Memory B cell (primary cell): ENCODE data around the gene RAB40A.

Experiments used
- ATAC-seq: fragments of 150-1000 bp; cut with Tn5 transposase; 2 replicates; pipeline ENCODE4 v1.10.0; 2021; ENCODE audit warnings: low read depth, mild to moderate bottlenecking, moderate library complexity
- DNase-seq, 2 donors: peaks; one replicate each; pipeline ENCODE4 v3.0.0; 2022; ENCODE audit warnings: low spot score in 2 of 2
- H3K27ac Mint-ChIP-seq: one replicate; pipeline ENCODE4 v1.8.0; 2022; ENCODE audit warnings: mild to moderate bottlenecking, moderate library complexity, mixed read lengths
- H3K27me3 Mint-ChIP-seq: one replicate; pipeline ENCODE4 v1.8.0; 2022; ENCODE audit warnings: mixed read lengths
- H3K36me3 Mint-ChIP-seq: one replicate; pipeline ENCODE4 v1.8.0; 2022; ENCODE audit warnings: mild to moderate bottlenecking, mixed read lengths
- H3K4me1 Mint-ChIP-seq: one replicate; pipeline ENCODE4 v1.8.0; 2022; ENCODE audit warnings: mixed read lengths
- H3K4me3 Mint-ChIP-seq: one replicate; pipeline ENCODE4 v1.8.0; 2022; ENCODE audit warnings: mild to moderate bottlenecking, moderate library complexity, mixed read lengths
- H3K9me3 Mint-ChIP-seq: one replicate; pipeline ENCODE4 v1.8.0; 2022; ENCODE audit warnings: mixed read lengths

RAB40A gene, protein sequence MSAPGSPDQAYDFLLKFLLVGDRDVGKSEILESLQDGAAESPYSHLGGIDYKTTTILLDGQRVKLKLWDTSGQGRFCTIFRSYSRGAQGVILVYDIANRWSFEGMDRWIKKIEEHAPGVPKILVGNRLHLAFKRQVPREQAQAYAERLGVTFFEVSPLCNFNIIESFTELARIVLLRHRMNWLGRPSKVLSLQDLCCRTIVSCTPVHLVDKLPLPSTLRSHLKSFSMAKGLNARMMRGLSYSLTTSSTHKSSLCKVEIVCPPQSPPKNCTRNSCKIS

DNA sequence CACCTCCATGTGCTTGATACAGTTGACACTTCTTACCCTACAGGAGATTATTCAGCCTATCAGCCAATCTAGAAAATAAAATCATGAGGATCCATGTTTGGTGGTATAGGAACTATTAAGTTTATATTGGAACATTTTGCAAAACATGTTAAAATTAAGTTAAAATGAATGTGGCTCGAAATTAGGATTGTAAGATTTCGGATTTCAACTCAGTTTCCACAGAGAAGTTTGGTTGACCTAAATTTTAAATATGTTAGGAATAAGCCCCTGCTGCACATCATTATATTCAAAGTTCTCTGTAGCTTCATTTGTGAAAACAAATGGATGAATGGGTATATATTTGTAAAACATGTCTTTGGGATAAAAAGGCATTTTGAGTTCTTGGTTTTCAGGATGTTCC lies at the start of gene RAB40A:
Gene RAB40A, minus strand, starts transcription at position 101 of the 400 bp plus-strand sequence. CDS start 18,733 bp downstream, outside the sequence.
- DNase-seq (no peak), ATAC-seq (no peak)
- H3K4me3 Mint-ChIP-seq: no peak within 1 kb of the TSS
- no peaks in the 10 kb centered on the region for H3K36me3 Mint-ChIP-seq
- H3K27me3 Mint-ChIP-seq: no peaks in the 10 kb centered on the region
- no peaks in the 10 kb centered on the region for H3K4me1 Mint-ChIP-seq
- H3K9me3 Mint-ChIP-seq: no peaks in the 10 kb centered on the region
- H3K27ac Mint-ChIP-seq: no peak within 1 kb of the TSS

DNA sequence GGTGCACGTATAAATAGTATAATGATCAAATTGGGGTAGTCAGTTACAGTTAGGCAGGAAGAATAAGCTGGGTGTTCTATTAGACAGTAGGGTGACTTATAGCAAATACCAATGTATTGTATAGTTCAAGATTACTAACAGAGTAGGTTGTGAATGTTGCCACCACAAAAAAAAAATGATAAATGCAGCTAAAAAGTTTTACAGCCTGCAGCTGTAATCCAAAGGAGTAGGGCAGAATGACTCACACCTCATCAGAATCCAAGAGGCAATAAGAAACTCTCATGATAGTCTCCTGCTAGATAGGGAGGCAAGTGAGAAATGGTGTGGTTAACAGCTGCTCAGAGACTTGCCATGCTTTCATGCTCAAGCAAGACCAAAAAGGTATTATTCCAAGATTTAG lies 46.5 kb upstream of the RAB40A start:
- Mint-ChIP-seq H3K36me3 (no peaks in the 10 kb centered on the region), H3K4me1 (no peaks in the 10 kb centered on the region), H3K9me3 (no peaks in the 10 kb centered on the region), H3K27ac (no peak overlapping the region), H3K4me3 (no peak overlapping the region), H3K27me3 (no peaks in the 10 kb centered on the region)
- no peak for ATAC-seq
- DNase-seq: no peak

GRCh38 chrX:103565197-103565596 lies 45.9 kb upstream of the RAB40A start:
- DNase-seq (no peak), ATAC-seq (no peak)
- Mint-ChIP-seq H3K27me3 (no peaks in the 10 kb centered on the region), H3K27ac (no peak overlapping the region), H3K4me1 (peaks cover 2% of the 10 kb centered on the region), H3K4me3 (no peak overlapping the region), H3K9me3 (no peaks in the 10 kb centered on the region), H3K36me3 (no peaks in the 10 kb centered on the region)

DNA sequence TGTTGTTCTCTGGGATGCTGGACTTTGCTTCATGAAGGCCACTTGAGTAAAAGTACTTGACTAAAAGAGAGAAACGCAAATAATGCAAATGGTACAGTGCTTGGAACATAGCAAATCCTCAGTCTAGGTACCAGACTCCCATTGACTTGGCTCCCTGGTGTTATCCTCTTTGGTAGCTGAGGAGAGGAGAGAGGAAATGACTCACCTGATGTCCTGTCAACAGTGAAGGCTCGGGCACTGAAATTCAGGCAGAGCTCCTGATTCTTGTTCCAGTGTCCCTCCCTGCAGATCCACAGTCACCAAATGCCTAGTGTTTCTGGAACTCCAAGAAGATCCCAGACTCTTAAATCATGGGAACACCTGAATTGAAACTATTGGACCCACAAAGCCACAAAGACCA lies 43.5 kb upstream of the RAB40A start:
- no peak overlapping the region for H3K4me3 Mint-ChIP-seq
- no peak for ATAC-seq

DNA sequence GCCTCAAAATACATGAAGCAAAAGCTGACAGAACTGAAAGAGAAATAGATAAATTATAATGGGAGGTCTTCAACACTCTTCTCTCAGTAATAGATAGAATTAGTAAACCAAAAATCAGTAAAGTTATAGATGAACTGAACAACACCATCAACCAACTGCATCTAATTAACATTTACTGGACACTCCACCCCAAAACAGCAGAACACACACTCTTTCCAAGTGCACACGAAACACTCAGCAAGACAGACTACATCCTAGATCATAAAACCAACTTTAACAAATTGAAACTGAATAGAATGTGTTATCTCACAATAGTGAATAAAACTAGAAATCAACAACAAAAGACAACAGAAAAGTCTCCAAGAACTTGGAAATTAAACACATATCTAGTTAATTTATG lies 41.0 kb upstream of the RAB40A start:
- peaks cover 2% of the 10 kb centered on the region for H3K4me1 Mint-ChIP-seq
- H3K4me3 Mint-ChIP-seq: no peak overlapping the region
- no peak overlapping the region for H3K27ac Mint-ChIP-seq
- ATAC-seq (no peak), DNase-seq (no peak)
- H3K36me3 Mint-ChIP-seq: no peaks in the 10 kb centered on the region
- no peaks in the 10 kb centered on the region for H3K27me3 Mint-ChIP-seq
- no peaks in the 10 kb centered on the region for H3K9me3 Mint-ChIP-seq

More for the DNA sequence above, 43.5 kb upstream of the RAB40A start:
- H3K27me3 Mint-ChIP-seq: no peaks in the 10 kb centered on the region
- H3K9me3 Mint-ChIP-seq: no peaks in the 10 kb centered on the region
- H3K4me1 Mint-ChIP-seq: peaks cover 2% of the 10 kb centered on the region
- H3K27ac Mint-ChIP-seq: no peak overlapping the region
- no peak for DNase-seq
- H3K36me3 Mint-ChIP-seq: no peaks in the 10 kb centered on the region

GRCh38 chrX:103556963-103557612 lies 37.8 kb upstream of the RAB40A start:
- DNase-seq (no peak), ATAC-seq (no peak)
- H3K4me1 Mint-ChIP-seq: peaks cover 5% of the 10 kb centered on the region
- H3K36me3 Mint-ChIP-seq: no peaks in the 10 kb centered on the region
- H3K4me3 Mint-ChIP-seq: no peak overlapping the region
- no peaks in the 10 kb centered on the region for H3K9me3 Mint-ChIP-seq
- H3K27ac Mint-ChIP-seq: no peak overlapping the region
- H3K27me3 Mint-ChIP-seq: no peaks in the 10 kb centered on the region

DNA sequence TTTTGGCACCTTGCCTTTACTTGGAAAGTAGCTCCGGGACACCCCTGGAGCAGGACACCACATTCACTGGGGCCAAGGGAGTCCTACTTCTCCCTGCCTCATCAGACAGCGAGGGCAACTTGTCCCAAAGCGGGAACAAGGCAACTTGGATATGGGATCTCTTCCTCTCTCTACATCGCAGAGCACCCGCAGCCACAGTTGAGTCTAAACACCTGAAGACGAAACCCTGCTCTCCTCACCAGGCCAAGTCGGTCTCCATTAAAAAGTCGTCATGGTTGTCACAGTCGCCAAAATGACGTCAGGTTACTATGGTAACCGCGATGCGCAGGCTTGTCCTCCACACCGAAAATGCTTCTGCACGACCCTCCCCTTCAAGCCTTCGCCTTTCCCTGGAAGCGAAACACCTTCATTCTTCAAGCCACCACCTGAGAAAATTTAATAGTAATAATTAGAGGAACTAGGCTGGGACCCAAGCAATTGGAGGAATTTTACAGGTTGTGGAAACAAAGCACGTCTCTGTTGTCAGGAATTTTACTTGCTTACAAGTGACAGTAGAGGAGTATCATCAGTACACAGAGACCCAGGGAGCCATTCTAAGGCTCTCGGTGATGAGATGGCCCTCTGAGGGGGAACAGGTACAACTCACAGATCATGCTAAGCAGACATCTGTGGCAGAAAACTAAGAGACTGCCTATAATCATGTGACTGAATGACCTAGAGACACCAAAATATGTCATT lies 35.6 kb upstream of the RAB40A start:
- Mint-ChIP-seq H3K9me3 (no peaks in the 10 kb centered on the region), H3K27ac (peak overlapping the region; percentile 99), H3K27me3 (no peaks in the 10 kb centered on the region), H3K4me3 (peak overlapping the region; percentile 97), H3K4me1 (peaks cover 3% of the 10 kb centered on the region), H3K36me3 (no peaks in the 10 kb centered on the region)
- DNase-seq (peak; percentile 54 to 60), ATAC-seq (peak; percentile 93)

DNA sequence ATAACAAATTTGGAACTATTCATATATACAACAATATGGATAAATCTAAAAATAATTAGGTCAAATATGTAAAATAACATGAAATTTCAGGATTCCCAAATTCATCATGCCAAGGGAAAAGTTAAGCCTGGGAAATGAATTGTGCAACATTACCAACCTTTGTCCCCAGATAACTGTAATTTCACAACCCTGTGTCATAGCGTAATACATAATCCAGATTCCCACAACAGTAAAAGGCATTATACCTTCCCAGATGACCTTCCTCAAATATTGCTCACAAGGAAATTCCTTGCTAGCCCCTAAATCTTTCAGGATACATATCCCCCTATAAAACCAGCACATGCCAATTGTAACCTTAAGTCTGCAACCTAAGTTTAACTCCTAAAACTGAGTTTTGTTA lies 32.9 kb upstream of the RAB40A start:
- Mint-ChIP-seq H3K36me3 (no peaks in the 10 kb centered on the region), H3K9me3 (no peaks in the 10 kb centered on the region), H3K27ac (no peak overlapping the region), H3K4me3 (no peak overlapping the region), H3K4me1 (peaks cover 3% of the 10 kb centered on the region), H3K27me3 (no peaks in the 10 kb centered on the region)
- DNase-seq: no peak
- ATAC-seq: no peak

- no peaks in the 10 kb centered on the region for H3K36me3 Mint-ChIP-seq
- H3K4me3 Mint-ChIP-seq: no peak overlapping the region
- H3K27me3 Mint-ChIP-seq: no peaks in the 10 kb centered on the region
- no peak for DNase-seq
- H3K9me3 Mint-ChIP-seq: no peaks in the 10 kb centered on the region
- no peak for ATAC-seq
- H3K4me1 Mint-ChIP-seq: peaks cover 3% of the 10 kb centered on the region
- peak overlapping the region; percentile 24 for H3K27ac Mint-ChIP-seq
These were observed 31.2 kb upstream of the RAB40A start for GRCh38 chrX:103550415-103551051.

GRCh38 chrX:103549916-103550315 lies 30.6 kb upstream of the RAB40A start:
- Mint-ChIP-seq H3K4me3 (no peak overlapping the region), H3K27me3 (no peaks in the 10 kb centered on the region), H3K4me1 (peaks cover 3% of the 10 kb centered on the region), H3K9me3 (no peaks in the 10 kb centered on the region), H3K36me3 (no peaks in the 10 kb centered on the region), H3K27ac (peak overlapping the region; percentile 24)
- DNase-seq (no peak), ATAC-seq (no peak)

DNA sequence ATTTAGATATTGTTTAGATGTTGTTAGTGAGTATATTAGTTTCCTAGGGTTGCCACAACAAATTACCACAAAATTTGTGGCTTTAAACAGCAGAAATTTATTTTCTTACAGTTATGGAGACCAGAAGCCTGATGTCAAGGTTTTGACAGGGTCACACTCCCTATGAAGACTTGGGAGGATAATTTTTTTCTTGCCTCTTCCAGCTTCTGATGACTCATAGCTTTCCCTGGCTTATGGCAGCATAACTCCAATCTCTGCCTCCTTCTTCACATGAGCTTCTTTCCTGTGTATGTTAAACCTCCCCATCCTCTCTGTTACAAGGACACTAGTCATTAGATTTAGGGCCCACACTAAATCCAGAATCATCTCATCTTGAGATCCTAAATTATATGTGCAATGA lies 20.9 kb upstream of the RAB40A start:
- ATAC-seq (no peak), DNase-seq (no peak)
- no peak overlapping the region for H3K4me3 Mint-ChIP-seq
- no peak overlapping the region for H3K27ac Mint-ChIP-seq
- H3K4me1 Mint-ChIP-seq: no peaks in the 10 kb centered on the region
- no peaks in the 10 kb centered on the region for H3K27me3 Mint-ChIP-seq
- H3K36me3 Mint-ChIP-seq: no peaks in the 10 kb centered on the region
- H3K9me3 Mint-ChIP-seq: no peaks in the 10 kb centered on the region

- Mint-ChIP-seq H3K9me3 (no peaks in the 10 kb centered on the region), H3K4me1 (no peaks in the 10 kb centered on the region), H3K27ac (no peak overlapping the region), H3K36me3 (no peaks in the 10 kb centered on the region), H3K4me3 (no peak overlapping the region), H3K27me3 (no peaks in the 10 kb centered on the region)
- DNase-seq (no peak), ATAC-seq (no peak)
These were observed 20.4 kb upstream of the RAB40A start for GRCh38 chrX:103539695-103540094.

- no peaks in the 10 kb centered on the region for H3K36me3 Mint-ChIP-seq
- no peaks in the 10 kb centered on the region for H3K9me3 Mint-ChIP-seq
- DNase-seq (no peak), ATAC-seq (no peak)
- peaks cover 1% of the 10 kb centered on the region for H3K4me1 Mint-ChIP-seq
- H3K4me3 Mint-ChIP-seq: no peak overlapping the region
- H3K27me3 Mint-ChIP-seq: no peaks in the 10 kb centered on the region
- H3K27ac Mint-ChIP-seq: no peak overlapping the region
These were observed 19.4 kb upstream of the RAB40A start for GRCh38 chrX:103538728-103539127.

- Mint-ChIP-seq H3K27me3 (no peaks in the 10 kb centered on the region), H3K4me3 (no peak overlapping the region), H3K27ac (no peak overlapping the region), H3K9me3 (no peaks in the 10 kb centered on the region), H3K4me1 (peaks cover 4% of the 10 kb centered on the region), H3K36me3 (no peaks in the 10 kb centered on the region)
- no peak for ATAC-seq
- DNase-seq: no peak
These were observed 18.6 kb upstream of the RAB40A start for GRCh38 chrX:103537871-103538387.
